Mesothelial cell of epicardium (in vitro differentiated cells): ENCODE results near the gene ANKRD13D. TPM values are rescaled to one million over a fixed set of nuclear protein-coding genes. Genes with fewer than 3 reads are reported as not detected.
A peak's percentile ranks its signal among the peaks of the same experiment; 100 is the strongest.

Experiments used
- DNase-seq, 2 experiments: peaks; one replicate each; pipeline ENCODE4 v3.0.0; 2021; ENCODE audit warnings: low spot score in 2 of 2; ENCODE audit not compliant: unreplicated experiment in 2 of 2
- H3K27ac Mint-ChIP-seq: 2 replicates; pipeline ENCODE4 v1.8.0; 2021; ENCODE audit warnings: mixed read lengths
- H3K27me3 Mint-ChIP-seq: 2 replicates; pipeline ENCODE4 v1.8.0; 2021; ENCODE audit warnings: low read depth, mixed read lengths
- H3K36me3 Mint-ChIP-seq: 2 replicates; pipeline ENCODE4 v1.8.0; 2021; ENCODE audit warnings: mixed read lengths
- H3K4me1 Mint-ChIP-seq: 2 replicates; pipeline ENCODE4 v1.8.0; 2021; ENCODE audit warnings: mixed read lengths
- H3K4me3 Mint-ChIP-seq: 2 replicates; pipeline ENCODE4 v1.8.0; 2021; ENCODE audit warnings: mild to moderate bottlenecking, moderate library complexity, mixed read lengths
- H3K9me3 Mint-ChIP-seq: 2 replicates; pipeline ENCODE4 v1.8.0; 2021; ENCODE audit warnings: mixed read lengths
- CTCF ChIP-seq: fragments of 200-600 bp; sonication (generic); IDR thresholded peaks from one replicate; pipeline ENCODE4 v1.5.0; 2021; ENCODE audit warnings: antibody characterized with exemption; ENCODE audit not compliant: unreplicated experiment
- total RNA-seq: library from RNA; stranded (reverse); gene quantifications from 3 replicates; pipeline ENCODE4 v1.2.1, GENCODE V29; 2021

ANKRD13D gene
- total RNA-seq, 1 donor from 2014 or later, result 76.5 TPM

GRCh38 chr11:67289651-67290479, 762 bp downstream of the ANKRD13D start:
- DNase-seq, result no peak
- H3K4me3 Mint-ChIP-seq, result peak overlapping the region; percentile 88
- peaks cover 14% of the 10 kb centered on the region for H3K36me3 Mint-ChIP-seq
- peak overlapping the region; percentile 93 for H3K27ac Mint-ChIP-seq
- peaks cover 25% of the 10 kb centered on the region for H3K4me1 Mint-ChIP-seq
- no peaks in the 10 kb centered on the region for H3K27me3 Mint-ChIP-seq
- no peak for TF ChIP-seq CTCF
- H3K9me3 Mint-ChIP-seq, result no peaks in the 10 kb centered on the region

- Mint-ChIP-seq H3K9me3 (peaks cover under 1% of the 10 kb centered on the region), H3K36me3 (peaks cover 18% of the 10 kb centered on the region), H3K27me3 (no peaks in the 10 kb centered on the region), H3K4me1 (peaks cover 25% of the 10 kb centered on the region), H3K27ac (no peak overlapping the region), H3K4me3 (peak overlapping the region; percentile 88)
- no peak for TF ChIP-seq CTCF
- no peak for DNase-seq
Measured at GRCh38 chr11:67290801-67291200, 1.7 kb downstream of the ANKRD13D start.

GRCh38 chr11:67291481-67292381, 2.6 kb downstream of the ANKRD13D start:
- TF ChIP-seq CTCF, result no peak
- H3K36me3 Mint-ChIP-seq, result peaks cover 27% of the 10 kb centered on the region
- H3K4me1 Mint-ChIP-seq, result peaks cover 25% of the 10 kb centered on the region
- DNase-seq, result no peak
- H3K27ac Mint-ChIP-seq, result no peak overlapping the region
- peaks cover 10% of the 10 kb centered on the region for H3K9me3 Mint-ChIP-seq
- H3K4me3 Mint-ChIP-seq, result no peak overlapping the region
- no peaks in the 10 kb centered on the region for H3K27me3 Mint-ChIP-seq

- no peak for TF ChIP-seq CTCF
- peaks cover 14% of the 10 kb centered on the region for H3K9me3 Mint-ChIP-seq
- H3K4me1 Mint-ChIP-seq, result peaks cover 18% of the 10 kb centered on the region
- H3K27me3 Mint-ChIP-seq, result no peaks in the 10 kb centered on the region
- no peak for DNase-seq
- H3K36me3 Mint-ChIP-seq, result peaks cover 32% of the 10 kb centered on the region
- H3K4me3 Mint-ChIP-seq, result no peak overlapping the region
- H3K27ac Mint-ChIP-seq, result peak overlapping the region; percentile 11
Measured at GRCh38 chr11:67292671-67293070, 3.6 kb downstream of the ANKRD13D start.

- no peak overlapping the region for H3K27ac Mint-ChIP-seq
Measured at GRCh38 chr11:67293090-67293489, 4.0 kb downstream of the ANKRD13D start.

More at GRCh38 chr11:67293090-67293489, 4.0 kb downstream of the ANKRD13D start:
- no peak for DNase-seq
- peaks cover 14% of the 10 kb centered on the region for H3K9me3 Mint-ChIP-seq
- H3K4me1 Mint-ChIP-seq, result peaks cover 14% of the 10 kb centered on the region
- H3K36me3 Mint-ChIP-seq, result peaks cover 35% of the 10 kb centered on the region
- H3K27me3 Mint-ChIP-seq, result no peaks in the 10 kb centered on the region
- no peak overlapping the region for H3K4me3 Mint-ChIP-seq
- no peak for TF ChIP-seq CTCF
